BLaER1 treated with 17β-estradiol and CSF1 and Interleukin-3, amounts not matched to agents 10 nM and 100 nM (cell line): ENCODE results near the gene SNAPC3.
"Not testable (repeated sequence)": the region's sequence is repeated elsewhere in the genome, so short reads cannot be mapped to it uniquely, and the experiment has no call there.

ENCODE experiments used
- H3K27ac ChIP-seq, 11 experiments: shearing (Covaris generic); formaldehyde crosslinking; 2 replicates each; pipeline ENCODE4 v1.8.1; 2022
- H3K27me3 ChIP-seq, 11 experiments: shearing (Covaris generic); formaldehyde crosslinking; 2 replicates each; pipeline ENCODE4 v1.8.1; 2022
- H3K36me3 ChIP-seq, 11 experiments: shearing (Covaris generic); formaldehyde crosslinking; 2 replicates each; pipeline ENCODE4 v1.8.1; 2022
- H3K4me1 ChIP-seq, 10 experiments: shearing (Covaris generic); formaldehyde crosslinking; 2 replicates each; pipeline ENCODE4 v1.8.1; 2022
- H3K4me2 ChIP-seq, 11 experiments: shearing (Covaris generic); formaldehyde crosslinking; 2 replicates each; pipeline ENCODE4 v1.8.1; 2022
- H3K4me3 ChIP-seq, 10 experiments: shearing (Covaris generic); formaldehyde crosslinking; 2 replicates each; pipeline ENCODE4 v1.8.1; 2022
- H3K9ac ChIP-seq, 11 experiments: shearing (Covaris generic); formaldehyde crosslinking; 2 replicates each; pipeline ENCODE4 v1.8.1; 2022
- H3K9me3 ChIP-seq, 11 experiments: shearing (Covaris generic); formaldehyde crosslinking; replicated peaks in 1 of 11; 2 replicates each; pipeline ENCODE4 v1.8.1; 2022
- H4K20me1 ChIP-seq, 11 experiments: shearing (Covaris generic); formaldehyde crosslinking; 2 replicates each; pipeline ENCODE4 v1.8.1; 2022
- Cebpa-rat ChIP-seq, 11 experiments: shearing (Covaris generic); IDR thresholded peaks; 2 replicates each; pipeline ENCODE4 v1.8.1; 2022

Gene SNAPC3

GRCh38 chr9:15433661-15434060, 11.0 kb downstream of the SNAPC3 start:
- H3K27ac ChIP-seq = peak overlapping the region in 3 of 11 experiments; percentile 20 to 25 (median 21); a peak in 4 of 22 replicates
- H3K36me3 ChIP-seq = peaks cover 57 to 100% (median 80%) of the 10 kb centered on the region in 11 experiments
- H4K20me1 ChIP-seq = peaks cover 0 to 51% (median 14%) of the 10 kb centered on the region in 11 experiments; a peak in 15 of 22 replicates
- H3K4me1 ChIP-seq = peaks cover 0 to 36% (median 0%) of the 10 kb centered on the region in 10 experiments; a peak in 8 of 20 replicates
- TF ChIP-seq Cebpa-rat (IDR thresholded peaks at IDR 0.05) = no peak
- no peak overlapping the region for H3K4me3 ChIP-seq
- H3K9me3 ChIP-seq = peaks cover 0 to 41% (median 33%) of the 10 kb centered on the region in 11 experiments; a peak in 21 of 22 replicates
- H3K9ac ChIP-seq = no peak overlapping the region
- peak overlapping the region in 3 of 11 experiments; percentile 14 to 25 (median 23); a peak in 4 of 22 replicates for H3K4me2 ChIP-seq
- H3K27me3 ChIP-seq = no peaks in the 10 kb centered on the region

- peaks cover 0 to 5% (median 0%) of the 10 kb centered on the region in 10 experiments; a peak in 3 of 20 replicates for H3K4me1 ChIP-seq
- H3K9ac ChIP-seq = no peak overlapping the region
- H3K36me3 ChIP-seq = peaks cover 90 to 97% (median 95%) of the 10 kb centered on the region in 11 experiments
- H4K20me1 ChIP-seq = peaks cover 0 to 32% (median 4%) of the 10 kb centered on the region in 11 experiments; a peak in 7 of 22 replicates
- H3K4me3 ChIP-seq = 0 out of 20 replicates have a peak overlapping the region, but pooled peaks of 1 of the 10 experiments have one; percentile 1
- no peak overlapping the region for H3K27ac ChIP-seq
- H3K4me2 ChIP-seq = no peak overlapping the region
- no peak for TF ChIP-seq Cebpa-rat (IDR thresholded peaks at IDR 0.05)
- peaks cover 23 to 82% (median 72%) of the 10 kb centered on the region in 11 experiments for H3K9me3 ChIP-seq
- no peaks in the 10 kb centered on the region for H3K27me3 ChIP-seq
These were observed 16.2 kb downstream of the SNAPC3 start for GRCh38 chr9:15438891-15439290.

- Histone ChIP-seq H3K4me3 (0 out of 20 replicates have a peak overlapping the region, but pooled peaks of 1 of the 10 experiments have one; percentile 7), H3K9me3 (peaks cover 23 to 63% (median 55%) of the 10 kb centered on the region in 11 experiments), H4K20me1 (peaks cover 0 to 26% (median 4%) of the 10 kb centered on the region in 11 experiments; a peak in 8 of 22 replicates), H3K36me3 (peaks cover 90 to 97% (median 95%) of the 10 kb centered on the region in 11 experiments)
- H3K27me3 ChIP-seq, H3K9ac ChIP-seq, H3K27ac ChIP-seq, H3K4me1 ChIP-seq, H3K4me2 ChIP-seq: not testable (repeated sequence)
These were observed 19.2 kb downstream of the SNAPC3 start for GRCh38 chr9:15441841-15442240.

DNA sequence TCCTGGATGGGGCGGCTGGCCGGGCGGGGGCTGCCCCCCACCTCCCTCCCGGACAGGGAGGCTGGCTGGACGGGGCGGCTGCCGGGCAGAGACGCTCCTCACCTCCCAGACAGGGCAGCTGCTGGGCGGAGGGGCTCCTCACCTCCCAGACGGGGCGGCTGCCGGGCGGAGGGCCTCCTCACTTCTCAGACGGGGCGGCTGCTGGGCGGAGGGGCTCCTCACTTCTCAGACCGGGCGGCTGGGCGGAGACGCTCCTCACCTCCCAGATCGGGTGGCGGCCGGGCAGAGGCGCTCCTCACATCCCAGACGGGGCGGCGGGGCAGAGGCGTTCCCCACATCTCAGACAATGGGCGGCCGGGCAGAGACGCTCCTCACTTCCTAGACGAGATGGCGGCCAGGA, 19.6 kb downstream of the SNAPC3 start:
- Histone ChIP-seq H3K36me3 (peaks cover 90 to 97% (median 95%) of the 10 kb centered on the region in 11 experiments), H3K9me3 (peaks cover 23 to 59% (median 51%) of the 10 kb centered on the region in 11 experiments), H3K4me3 (0 out of 20 replicates have a peak overlapping the region, but pooled peaks of 1 of the 10 experiments have one; percentile 7), H4K20me1 (peaks cover 0 to 22% (median 4%) of the 10 kb centered on the region in 11 experiments; a peak in 7 of 22 replicates)
- H3K27me3 ChIP-seq, H3K27ac ChIP-seq, H3K4me1 ChIP-seq, H3K9ac ChIP-seq, H3K4me2 ChIP-seq: not testable (repeated sequence)

GRCh38 chr9:15444141-15444540, 21.5 kb downstream of the SNAPC3 start:
- H3K36me3 ChIP-seq = peaks cover 91 to 97% (median 95%) of the 10 kb centered on the region in 11 experiments
- H3K9me3 ChIP-seq = peaks cover 19 to 43% (median 33%) of the 10 kb centered on the region in 11 experiments
- no peak overlapping the region for H3K4me2 ChIP-seq

GRCh38 chr9:15453956-15454355, 31.3 kb downstream of the SNAPC3 start:
- peaks cover 88 to 100% (median 97%) of the 10 kb centered on the region in 11 experiments for H3K36me3 ChIP-seq
- H3K9me3 ChIP-seq = no peaks in the 10 kb centered on the region

More at GRCh38 chr9:15444141-15444540, 21.5 kb downstream of the SNAPC3 start:
- no peak overlapping the region for H3K9ac ChIP-seq
- no peaks in the 10 kb centered on the region for H3K27me3 ChIP-seq
- no peaks in the 10 kb centered on the region for H3K4me1 ChIP-seq
- no peak overlapping the region for H3K4me3 ChIP-seq
- peaks cover 0 to 22% (median 4%) of the 10 kb centered on the region in 11 experiments; a peak in 7 of 22 replicates for H4K20me1 ChIP-seq
- TF ChIP-seq Cebpa-rat (IDR thresholded peaks at IDR 0.05) = no peak
- H3K27ac ChIP-seq = no peak overlapping the region

DNA sequence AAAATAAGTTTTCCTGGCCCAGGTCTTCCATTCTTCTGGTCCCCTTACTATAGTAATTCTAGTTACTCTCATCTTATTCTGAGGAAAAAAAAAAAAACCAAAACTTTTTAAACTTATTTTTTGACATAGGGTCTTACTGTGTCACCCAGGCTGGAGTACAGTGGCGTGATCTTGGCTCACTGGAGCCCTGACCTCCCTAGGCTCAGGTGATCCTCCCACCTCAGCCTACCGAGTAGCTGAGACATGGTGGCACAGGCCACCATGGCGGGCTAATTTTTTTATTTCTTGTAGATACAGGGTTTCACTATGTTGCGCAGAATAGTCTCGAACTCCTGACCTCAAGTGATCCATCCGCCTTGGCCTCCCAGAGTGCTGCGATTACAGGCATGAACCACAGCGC, 38.4 kb downstream of the SNAPC3 start:
- H4K20me1 ChIP-seq = no peaks in the 10 kb centered on the region
- H3K4me1 ChIP-seq = no peaks in the 10 kb centered on the region
- H3K36me3 ChIP-seq = peaks cover 85 to 98% (median 96%) of the 10 kb centered on the region in 11 experiments
- TF ChIP-seq Cebpa-rat (IDR thresholded peaks at IDR 0.05) = no peak
- H3K9me3 ChIP-seq = no peaks in the 10 kb centered on the region
- no peak overlapping the region for H3K4me2 ChIP-seq
- no peak overlapping the region for H3K4me3 ChIP-seq
- no peak overlapping the region for H3K9ac ChIP-seq
- no peak overlapping the region for H3K27ac ChIP-seq
- H3K27me3 ChIP-seq = no peaks in the 10 kb centered on the region

More at GRCh38 chr9:15453956-15454355, 31.3 kb downstream of the SNAPC3 start:
- H4K20me1 ChIP-seq = peaks cover 0 to 5% (median 0%) of the 10 kb centered on the region in 11 experiments; a peak in 5 of 22 replicates
- no peak overlapping the region for H3K27ac ChIP-seq
- no peaks in the 10 kb centered on the region for H3K4me1 ChIP-seq
- no peak overlapping the region for H3K4me3 ChIP-seq
- H3K27me3 ChIP-seq = no peaks in the 10 kb centered on the region
- no peak for TF ChIP-seq Cebpa-rat (IDR thresholded peaks at IDR 0.05)
- H3K4me2 ChIP-seq = no peak overlapping the region
- H3K9ac ChIP-seq = no peak overlapping the region

GRCh38 chr9:15461601-15462000, 38.9 kb downstream of the SNAPC3 start:
- no peak overlapping the region for H3K4me3 ChIP-seq
- H3K27me3 ChIP-seq = no peaks in the 10 kb centered on the region
- no peak overlapping the region for H3K27ac ChIP-seq
- H3K4me1 ChIP-seq = no peaks in the 10 kb centered on the region
- TF ChIP-seq Cebpa-rat (IDR thresholded peaks at IDR 0.05) = no peak
- no peaks in the 10 kb centered on the region for H4K20me1 ChIP-seq
- H3K9me3 ChIP-seq = no peaks in the 10 kb centered on the region
- no peak overlapping the region for H3K4me2 ChIP-seq
- H3K36me3 ChIP-seq = peaks cover 84 to 98% (median 96%) of the 10 kb centered on the region in 11 experiments
- no peak overlapping the region for H3K9ac ChIP-seq

- Histone ChIP-seq H3K27me3 (no peaks in the 10 kb centered on the region), H3K9ac (no peak overlapping the region), H3K4me3 (no peak overlapping the region), H3K9me3 (no peaks in the 10 kb centered on the region), H3K36me3 (peaks cover 68 to 97% (median 92%) of the 10 kb centered on the region in 11 experiments), H3K4me1 (peaks cover 0 to 9% (median 6%) of the 10 kb centered on the region in 10 experiments; a peak in 7 of 20 replicates), H3K27ac (no peak overlapping the region), H3K4me2 (peak overlapping the region in 1 of 11 experiments; percentile 13; a peak in 1 of 22 replicates), H4K20me1 (no peaks in the 10 kb centered on the region; a peak in 1 of 22 replicates)
- no peak for TF ChIP-seq Cebpa-rat (IDR thresholded peaks at IDR 0.05)
These were observed 45.5 kb downstream of the SNAPC3 start for GRCh38 chr9:15468145-15468544.
